HS-5 (cell line): Measurements from ENCODE around the gene FAM20A.

ENCODE experiments used
- DNase-seq: peaks from one replicate; pipeline ENCODE4 v3.0.0-alpha.2; 2012; ENCODE audit warnings: low read depth

Gene FAM20A

DNA sequence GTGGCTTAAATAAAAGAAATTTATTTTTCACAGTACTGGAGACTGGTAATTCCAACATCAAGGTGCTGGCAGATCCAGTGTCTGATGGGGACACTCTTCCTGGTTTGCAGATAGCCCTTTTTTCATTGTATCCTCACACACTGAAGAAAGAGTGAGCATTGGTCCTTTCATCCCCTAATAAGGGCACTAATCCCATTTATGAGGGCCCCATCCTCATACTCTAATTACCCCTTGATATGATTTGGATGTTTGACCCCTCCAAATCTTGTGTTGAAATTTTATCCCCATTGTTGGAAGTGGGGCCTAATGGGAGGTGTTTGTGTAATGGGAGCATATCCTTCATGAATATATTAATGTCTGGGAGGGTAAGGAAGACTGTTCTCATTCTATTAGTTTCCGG, 9.4 kb upstream of the FAM20A start:
- no peak for DNase-seq

DNA sequence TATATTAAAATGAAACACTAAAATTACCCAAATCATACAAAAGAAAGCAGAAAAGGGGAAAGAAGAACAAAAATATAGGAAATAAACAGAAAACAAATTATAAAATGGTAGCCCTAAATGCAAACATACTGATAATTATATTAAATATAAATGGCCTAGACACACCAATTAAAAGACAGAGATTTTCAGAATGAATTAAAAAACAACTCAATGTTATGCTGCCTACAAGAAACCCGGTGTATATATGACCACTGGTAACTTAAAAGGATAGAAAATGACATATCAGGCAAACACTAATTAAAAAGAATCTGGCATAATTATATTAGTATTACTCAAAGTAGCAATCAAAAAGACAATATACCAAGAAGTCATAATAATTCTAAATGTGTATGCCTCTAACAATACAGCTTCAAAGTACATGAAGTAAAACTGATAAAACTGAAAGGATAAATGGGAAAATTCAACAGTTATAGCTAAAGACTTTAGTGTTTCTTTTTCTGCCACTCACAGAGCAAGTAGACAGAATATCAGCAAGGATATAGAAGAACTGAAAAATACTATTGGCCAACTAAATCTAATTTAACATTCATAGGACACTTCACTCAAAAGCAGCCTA, 7.5 kb upstream of the FAM20A start:
- DNase-seq, result no peak

- no peak for DNase-seq
These were observed 5.5 kb upstream of the FAM20A start for GRCh38 chr17:68606451-68607307.

GRCh38 chr17:68605914-68606313, 4.7 kb upstream of the FAM20A start:
- DNase-seq, result no peak

GRCh38 chr17:68603656-68604055, 2.5 kb upstream of the FAM20A start:
- no peak for DNase-seq

- DNase-seq, result no peak
These were observed 1.9 kb upstream of the FAM20A start for GRCh38 chr17:68603027-68603426.

DNA sequence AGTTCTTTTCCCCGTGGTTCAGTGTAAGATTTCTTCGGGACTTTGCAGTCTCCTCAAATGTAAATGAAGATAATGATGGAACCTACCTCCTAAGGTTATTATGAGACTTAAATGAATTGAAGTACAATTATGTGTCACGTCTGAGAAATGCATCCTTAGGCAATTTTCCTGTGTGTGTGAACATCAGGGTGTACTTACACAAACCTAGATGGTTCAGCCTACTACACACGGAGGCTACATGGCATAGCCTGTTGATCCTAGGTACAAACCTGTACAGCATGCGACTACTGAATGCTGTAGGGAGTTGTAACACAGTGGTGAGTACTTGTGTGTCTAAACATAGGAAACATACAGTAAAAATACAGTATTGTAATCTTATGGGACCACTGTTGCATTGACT, 1.1 kb upstream of the FAM20A start:
- DNase-seq, result no peak

DNA sequence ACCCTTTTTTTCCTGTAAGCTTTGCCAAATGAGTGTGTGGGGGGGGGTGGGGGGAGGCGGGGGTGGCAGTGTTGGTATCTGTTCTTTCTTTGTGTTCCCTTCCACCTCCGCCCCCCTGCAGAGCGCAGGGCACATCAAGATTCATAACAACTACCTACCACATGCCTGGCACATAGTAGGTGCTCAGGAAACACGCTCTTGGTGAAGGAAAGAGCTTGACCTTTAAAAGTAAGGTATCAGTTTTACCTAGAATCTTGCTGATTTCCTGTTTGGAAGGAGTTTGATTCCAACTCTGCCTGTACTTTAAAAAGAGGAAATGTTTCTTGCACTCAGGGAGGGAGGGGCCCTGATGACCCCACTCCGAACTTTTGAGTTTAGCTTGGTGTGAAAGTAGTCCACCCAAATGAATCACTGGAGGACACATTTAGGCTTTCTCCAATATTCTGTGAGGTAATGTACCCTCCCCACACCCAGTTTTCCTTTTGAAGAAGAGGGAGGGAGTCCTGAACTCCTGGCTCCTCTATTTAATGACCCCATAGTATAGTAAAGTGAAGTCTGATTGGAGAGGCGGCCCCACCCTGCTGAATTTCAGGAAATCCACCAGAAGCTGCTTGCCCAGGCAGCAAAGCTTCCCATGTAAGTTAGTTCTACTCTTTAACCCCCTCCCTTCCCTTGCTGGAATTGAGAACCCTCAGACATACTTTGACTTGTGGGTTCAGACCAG, 560 bp upstream of the FAM20A start:
- DNase-seq, result no peak

GRCh38 chr17:68600067-68600930, 868 bp downstream of the FAM20A start:
- DNase-seq, result no peak

DNA sequence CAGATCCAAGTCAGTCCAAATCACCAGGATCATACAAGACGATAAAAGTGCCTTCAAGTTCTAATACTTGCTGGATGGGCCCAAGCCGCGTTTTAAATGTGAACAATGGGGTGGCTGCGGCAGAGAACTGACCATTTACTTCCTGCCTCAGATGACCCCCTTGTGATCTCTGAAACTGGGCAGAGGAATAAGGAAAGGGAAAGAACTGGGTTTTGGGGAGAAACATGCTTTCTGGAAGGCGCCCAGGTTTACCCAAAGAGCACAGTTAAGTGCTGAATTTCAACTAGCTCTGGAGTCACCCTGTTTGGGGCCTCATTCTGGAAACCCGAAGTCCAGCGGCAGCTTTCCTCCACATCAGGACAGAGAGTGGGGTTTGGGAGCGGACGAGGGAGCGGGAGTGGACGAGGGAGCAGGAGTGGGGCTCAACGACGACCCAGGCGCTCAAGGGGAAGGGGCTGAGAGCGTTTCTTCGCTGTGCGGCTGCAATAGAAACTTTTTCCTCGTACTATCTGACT, 1.6 kb downstream of the FAM20A start:
- DNase-seq, result no peak

DNA sequence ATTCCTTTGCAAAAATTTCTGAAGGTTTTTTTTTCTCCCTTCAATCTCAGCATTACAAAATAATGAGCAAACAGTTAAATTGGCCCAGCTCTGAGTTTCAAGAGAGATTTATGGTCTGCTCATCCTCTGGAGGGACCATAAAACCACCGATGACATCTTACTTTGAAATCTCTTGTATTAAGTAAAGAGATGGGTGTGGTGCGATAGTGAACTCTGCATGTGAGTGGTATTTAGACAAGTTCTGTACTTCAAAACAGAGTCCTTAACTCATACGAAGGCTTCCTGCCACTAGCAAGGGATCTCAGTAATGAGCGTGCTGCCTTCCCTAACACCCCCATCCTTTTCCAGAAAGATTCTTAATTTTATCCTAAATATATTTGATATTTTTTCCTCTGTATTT, 2.1 kb downstream of the FAM20A start:
- peak; percentile 80 for DNase-seq

- DNase-seq, result no peak
These were observed 2.6 kb downstream of the FAM20A start for GRCh38 chr17:68598545-68598961.

DNA sequence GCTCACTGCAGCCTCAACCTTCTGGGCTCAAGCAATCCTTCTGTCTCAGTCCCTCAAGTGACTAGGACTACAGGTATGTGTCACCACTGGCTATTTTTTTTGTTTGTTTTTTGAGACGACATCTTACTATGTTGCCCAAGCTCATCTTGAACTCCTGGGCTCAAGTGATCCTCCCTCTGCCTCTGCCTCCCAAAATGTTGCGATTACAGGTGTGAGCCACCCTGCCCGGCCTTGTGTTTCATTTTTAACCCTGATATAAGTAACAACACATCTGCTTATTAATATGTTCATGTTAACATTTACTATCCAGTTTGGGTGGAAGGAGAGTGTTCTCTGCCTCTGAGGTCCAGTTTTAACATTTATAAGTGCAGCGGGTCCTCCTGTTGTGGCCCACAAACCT, 3.1 kb downstream of the FAM20A start:
- no peak for DNase-seq

- no peak for DNase-seq
These were observed 4.7 kb downstream of the FAM20A start for GRCh38 chr17:68596411-68596945.

GRCh38 chr17:68595986-68596385, 5.2 kb downstream of the FAM20A start:
- DNase-seq, result no peak

DNA sequence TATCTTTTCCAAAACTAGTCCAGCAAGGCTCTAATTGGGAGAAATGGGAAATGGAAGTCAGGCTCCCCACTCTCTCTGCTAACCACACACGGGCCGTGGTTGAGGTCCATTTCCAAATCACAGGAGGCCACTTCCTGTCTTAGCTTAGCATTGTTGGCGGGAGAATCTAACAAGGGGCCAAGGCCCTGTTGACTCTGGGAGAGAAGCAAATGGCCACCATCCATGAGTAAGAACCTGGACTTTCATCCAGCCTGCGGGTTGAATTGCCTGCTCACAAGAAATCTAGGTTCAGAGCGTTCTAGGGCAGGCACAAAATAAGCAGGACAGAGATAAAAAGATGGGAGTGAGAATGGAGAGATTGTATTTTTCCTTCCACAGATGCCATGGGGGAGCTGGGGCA, 5.7 kb downstream of the FAM20A start:
- no peak for DNase-seq

GRCh38 chr17:68594552-68594951, 6.6 kb downstream of the FAM20A start:
- DNase-seq, result no peak

DNA sequence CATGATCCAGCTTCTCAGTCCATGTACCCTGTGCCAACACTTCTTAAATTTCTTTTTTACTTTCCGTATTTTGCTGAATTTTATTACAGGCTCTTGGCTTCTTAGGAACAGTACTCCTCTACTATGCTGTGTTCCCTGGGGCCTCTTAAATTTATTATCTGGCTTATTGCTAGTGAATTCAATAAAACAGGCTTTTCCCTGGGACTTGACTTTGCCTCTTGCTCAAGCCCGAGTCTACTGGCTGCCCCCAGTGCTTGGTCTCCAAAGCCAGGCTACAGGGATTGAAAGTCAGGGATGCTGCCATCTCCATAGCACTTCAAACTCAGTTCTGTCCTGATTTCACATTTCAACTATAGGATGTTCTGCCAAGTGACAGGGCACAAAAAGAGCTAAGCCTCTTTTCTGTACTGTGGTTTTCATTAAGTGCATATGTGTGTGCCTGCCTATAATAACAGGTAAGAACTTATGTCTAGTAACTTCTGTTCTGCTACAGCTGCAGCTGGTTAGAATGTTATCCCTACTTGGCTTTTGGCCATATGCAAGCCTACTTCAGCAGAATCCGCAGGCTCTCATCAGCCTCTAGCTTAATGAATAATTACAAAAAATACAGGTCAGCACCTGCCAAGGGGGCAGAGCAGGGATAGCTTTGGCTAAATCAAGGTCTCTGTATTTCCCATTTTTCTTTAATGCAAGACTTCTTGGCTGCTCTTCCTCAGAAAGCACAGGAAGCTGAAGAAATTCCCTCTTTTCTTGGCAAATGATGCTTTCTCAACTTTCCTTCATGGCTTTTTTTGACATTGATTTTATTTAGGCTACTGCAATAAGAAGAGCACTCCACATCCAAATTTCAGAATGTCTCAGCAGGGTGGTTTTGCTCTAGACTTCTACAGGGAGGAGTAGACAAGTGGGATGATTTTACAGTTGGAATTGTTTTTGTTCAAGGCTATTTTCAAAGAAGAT, 8.2 kb downstream of the FAM20A start:
- no peak for DNase-seq

GRCh38 chr17:68592009-68592408, 9.2 kb downstream of the FAM20A start:
- no peak for DNase-seq

DNA sequence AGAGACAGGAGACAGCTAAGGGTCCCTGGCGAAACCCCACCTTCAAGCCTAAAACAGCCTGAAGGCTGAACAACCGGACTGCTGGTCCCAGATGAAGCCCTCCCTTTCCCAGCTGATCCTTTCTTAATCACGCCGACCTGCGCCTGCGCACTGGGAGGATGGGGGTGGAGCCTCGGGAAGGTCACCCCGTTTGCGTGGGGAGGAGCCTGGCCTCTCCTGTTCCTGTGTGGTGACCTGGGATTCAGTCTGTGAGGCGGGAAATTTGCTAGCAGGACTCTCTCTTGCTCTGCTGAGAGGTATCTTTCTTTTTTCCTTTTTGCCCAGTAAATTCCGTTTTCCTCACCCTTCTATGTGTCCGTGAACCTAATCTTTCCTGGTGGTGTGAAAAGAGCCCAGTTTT, 9.6 kb downstream of the FAM20A start:
- no peak for DNase-seq
